ENCODE measurements around the gene QRFP. TPM values are rescaled to one million over a fixed set of nuclear protein-coding genes. Genes with fewer than 3 reads are reported as not detected.

Gene QRFP
- total and polyA plus RNA-seq, 5 donors from 2014 or later = not detected

DNA sequence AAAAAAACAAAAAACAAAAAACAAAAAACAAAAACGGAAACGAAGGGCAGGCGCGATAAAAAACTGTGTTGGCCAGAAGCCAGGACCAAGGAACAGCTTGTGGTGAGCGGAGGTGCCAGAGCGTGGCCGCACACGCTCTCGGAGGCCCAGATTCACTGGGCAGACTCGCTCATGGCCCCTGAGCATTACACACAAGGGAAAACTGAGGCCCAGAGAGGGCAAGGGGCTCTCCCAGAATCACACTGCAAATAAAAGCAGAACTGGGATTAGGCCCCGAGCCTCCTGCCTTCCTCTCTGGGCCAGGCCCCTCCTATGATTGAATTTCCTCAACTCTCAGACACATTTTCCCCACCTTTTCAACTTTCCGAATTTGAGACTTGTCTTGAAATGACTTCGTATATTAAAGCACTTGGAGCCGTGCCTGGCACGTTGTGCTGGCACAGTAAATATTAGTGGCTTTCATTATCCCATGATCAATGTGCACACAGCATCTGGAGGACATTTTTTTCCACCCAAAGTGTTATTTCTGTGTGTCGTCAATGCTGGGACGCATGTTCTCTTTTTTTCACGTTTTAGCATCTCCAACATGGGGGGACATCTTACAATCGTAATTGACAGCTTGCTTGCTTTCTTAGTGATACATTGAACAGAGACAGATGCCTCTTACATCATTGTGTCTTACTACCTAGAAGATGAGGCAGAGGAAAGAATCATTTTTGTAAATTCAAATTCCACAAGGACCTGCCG, 35.1 kb upstream of the QRFP start:
- no peak for DNase-seq
- H3K36me3 ChIP-seq (ENCODE audit: control insufficient read depth, insufficient read depth, low read length) = no peaks in the 10 kb centered on the region
- H3K36me3 Mint-ChIP-seq = no peaks in the 10 kb centered on the region
- H3K4me3 ChIP-seq (ENCODE audit: low read depth, low read length) = no peak overlapping the region
- H3K9me3 ChIP-seq (ENCODE audit: control insufficient read depth in 2 of 2, low read length in 2 of 2) = no peaks in the 10 kb centered on the region
- no peak overlapping the region for H3K4me3 Mint-ChIP-seq
- peaks cover 41% of the 10 kb centered on the region for H3K27me3 Mint-ChIP-seq
- H3K27ac ChIP-seq (ENCODE audit: insufficient read depth, low read length, poor library complexity, severe bottlenecking) = no peak overlapping the region
- H3K27me3 ChIP-seq (ENCODE audit: control insufficient read depth, insufficient read depth, low read length) = no peaks in the 10 kb centered on the region
- no peaks in the 10 kb centered on the region for H3K4me1 ChIP-seq (ENCODE audit: control insufficient read depth, insufficient read depth, low read length, poor library complexity, severe bottlenecking)
- H3K4me1 Mint-ChIP-seq = no peaks in the 10 kb centered on the region
- peaks cover 0 to 3% (median 0%) of the 10 kb centered on the region in 7 donors for H3K9me3 Mint-ChIP-seq
- H3K27ac Mint-ChIP-seq = no peak overlapping the region
- no peak for ATAC-seq (ENCODE audit: low read depth in 2 of 2)

DNA sequence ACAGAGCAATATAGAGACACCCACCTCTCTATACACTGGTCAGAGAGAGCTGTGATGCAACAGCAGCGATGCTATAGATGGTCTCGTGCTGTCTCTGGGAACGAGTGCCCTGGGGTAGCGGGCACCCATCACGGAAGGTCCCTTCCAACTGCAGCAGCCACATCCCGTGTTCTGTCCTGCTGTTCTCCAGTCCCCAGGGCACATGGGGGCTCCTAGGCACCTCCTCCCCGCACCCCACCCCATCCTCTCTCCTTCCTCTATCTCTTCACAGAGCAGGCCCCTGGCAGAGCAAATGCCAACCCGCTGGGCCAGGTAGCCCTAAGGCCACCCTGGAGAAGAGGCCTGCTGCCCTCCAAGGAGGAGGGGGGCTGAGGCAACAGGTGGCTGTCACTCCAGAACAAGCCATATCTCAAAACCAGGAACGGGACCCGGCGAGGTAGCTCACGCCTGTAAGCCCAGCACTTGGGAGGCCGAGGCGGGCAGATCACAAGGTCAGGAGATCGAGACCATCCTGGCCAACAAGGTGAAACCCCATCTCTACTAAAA, 34.3 kb upstream of the QRFP start:
- Mint-ChIP-seq H3K36me3 (no peaks in the 10 kb centered on the region), H3K4me1 (no peaks in the 10 kb centered on the region), H3K4me3 (no peak overlapping the region), H3K9me3 (peaks cover 0 to 1% (median 0%) of the 10 kb centered on the region in 7 donors), H3K27ac (no peak overlapping the region), H3K27me3 (peaks cover 35% of the 10 kb centered on the region)
- Histone ChIP-seq H3K36me3 (ENCODE audit: control insufficient read depth, insufficient read depth, low read length) (no peaks in the 10 kb centered on the region), H3K4me1 (ENCODE audit: control insufficient read depth, insufficient read depth, low read length, poor library complexity, severe bottlenecking) (no peaks in the 10 kb centered on the region), H3K27me3 (ENCODE audit: control insufficient read depth, insufficient read depth, low read length) (no peaks in the 10 kb centered on the region), H3K9me3 (ENCODE audit: control insufficient read depth in 2 of 2, low read length in 2 of 2) (no peaks in the 10 kb centered on the region), H3K4me3 (ENCODE audit: low read depth, low read length) (no peak overlapping the region), H3K27ac (ENCODE audit: insufficient read depth, low read length, poor library complexity, severe bottlenecking) (no peak overlapping the region)
- no peak for DNase-seq
- no peak for ATAC-seq (ENCODE audit: low read depth in 2 of 2)

DNA sequence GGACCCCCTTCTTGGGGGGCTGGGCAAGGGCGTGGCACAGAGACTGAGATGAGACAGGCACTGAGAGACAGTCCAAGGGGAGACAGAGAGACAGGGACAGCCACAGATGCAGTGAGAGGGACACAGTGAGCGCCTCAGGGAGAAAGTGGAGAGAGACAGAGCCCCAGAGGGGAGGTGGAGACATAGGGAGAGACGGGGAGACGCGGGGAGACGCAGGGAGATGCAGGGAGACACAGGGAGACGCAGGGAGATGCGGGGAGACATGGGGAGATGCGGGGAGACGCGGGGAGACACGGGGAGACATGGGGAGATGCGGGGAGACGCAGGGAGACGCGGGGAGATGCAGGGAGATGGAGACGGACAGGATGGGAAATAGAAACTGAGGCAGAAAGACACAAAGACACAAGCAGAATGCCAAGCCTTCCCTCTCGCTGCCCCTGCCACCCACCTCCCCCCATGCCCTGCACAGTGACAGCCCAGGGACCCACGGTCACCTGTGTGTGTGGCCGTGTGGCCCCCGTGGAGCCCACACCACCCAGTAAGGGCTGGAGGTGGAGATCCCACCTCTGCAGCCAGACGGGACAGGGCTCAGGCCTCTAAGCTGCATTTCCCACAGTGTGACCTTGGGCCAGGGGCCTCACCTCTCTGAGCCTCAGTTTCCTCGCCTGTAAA, 33.7 kb upstream of the QRFP start:
- ATAC-seq (ENCODE audit: low read depth in 2 of 2) (no peak), DNase-seq (no peak)
- no peaks in the 10 kb centered on the region for H3K4me1 ChIP-seq (ENCODE audit: control insufficient read depth, insufficient read depth, low read length, poor library complexity, severe bottlenecking)
- H3K36me3 ChIP-seq (ENCODE audit: control insufficient read depth, insufficient read depth, low read length) = no peaks in the 10 kb centered on the region
- Mint-ChIP-seq H3K27ac (no peak overlapping the region), H3K36me3 (no peaks in the 10 kb centered on the region), H3K4me3 (no peak overlapping the region), H3K9me3 (no peaks in the 10 kb centered on the region), H3K27me3 (peaks cover 32% of the 10 kb centered on the region), H3K4me1 (no peaks in the 10 kb centered on the region)
- no peaks in the 10 kb centered on the region for H3K27me3 ChIP-seq (ENCODE audit: control insufficient read depth, insufficient read depth, low read length)
- H3K4me3 ChIP-seq (ENCODE audit: low read depth, low read length) = no peak overlapping the region
- no peaks in the 10 kb centered on the region for H3K9me3 ChIP-seq (ENCODE audit: control insufficient read depth in 2 of 2, low read length in 2 of 2)
- no peak overlapping the region for H3K27ac ChIP-seq (ENCODE audit: insufficient read depth, low read length, poor library complexity, severe bottlenecking)

- Mint-ChIP-seq H3K36me3 (no peaks in the 10 kb centered on the region), H3K27ac (no peak overlapping the region), H3K4me3 (no peak overlapping the region), H3K27me3 (peaks cover 25% of the 10 kb centered on the region), H3K9me3 (no peaks in the 10 kb centered on the region), H3K4me1 (no peaks in the 10 kb centered on the region)
- Histone ChIP-seq H3K4me3 (ENCODE audit: low read depth, low read length) (no peak overlapping the region), H3K4me1 (ENCODE audit: control insufficient read depth, insufficient read depth, low read length, poor library complexity, severe bottlenecking) (no peaks in the 10 kb centered on the region), H3K27ac (ENCODE audit: insufficient read depth, low read length, poor library complexity, severe bottlenecking) (no peak overlapping the region), H3K36me3 (ENCODE audit: control insufficient read depth, insufficient read depth, low read length) (no peaks in the 10 kb centered on the region), H3K9me3 (ENCODE audit: control insufficient read depth in 2 of 2, low read length in 2 of 2) (no peaks in the 10 kb centered on the region), H3K27me3 (ENCODE audit: control insufficient read depth, insufficient read depth, low read length) (no peaks in the 10 kb centered on the region)
- no peak for ATAC-seq (ENCODE audit: low read depth in 2 of 2)
- no peak for DNase-seq
Measured at GRCh38 chr9:130929571-130930038, 33.0 kb upstream of the QRFP start.

DNA sequence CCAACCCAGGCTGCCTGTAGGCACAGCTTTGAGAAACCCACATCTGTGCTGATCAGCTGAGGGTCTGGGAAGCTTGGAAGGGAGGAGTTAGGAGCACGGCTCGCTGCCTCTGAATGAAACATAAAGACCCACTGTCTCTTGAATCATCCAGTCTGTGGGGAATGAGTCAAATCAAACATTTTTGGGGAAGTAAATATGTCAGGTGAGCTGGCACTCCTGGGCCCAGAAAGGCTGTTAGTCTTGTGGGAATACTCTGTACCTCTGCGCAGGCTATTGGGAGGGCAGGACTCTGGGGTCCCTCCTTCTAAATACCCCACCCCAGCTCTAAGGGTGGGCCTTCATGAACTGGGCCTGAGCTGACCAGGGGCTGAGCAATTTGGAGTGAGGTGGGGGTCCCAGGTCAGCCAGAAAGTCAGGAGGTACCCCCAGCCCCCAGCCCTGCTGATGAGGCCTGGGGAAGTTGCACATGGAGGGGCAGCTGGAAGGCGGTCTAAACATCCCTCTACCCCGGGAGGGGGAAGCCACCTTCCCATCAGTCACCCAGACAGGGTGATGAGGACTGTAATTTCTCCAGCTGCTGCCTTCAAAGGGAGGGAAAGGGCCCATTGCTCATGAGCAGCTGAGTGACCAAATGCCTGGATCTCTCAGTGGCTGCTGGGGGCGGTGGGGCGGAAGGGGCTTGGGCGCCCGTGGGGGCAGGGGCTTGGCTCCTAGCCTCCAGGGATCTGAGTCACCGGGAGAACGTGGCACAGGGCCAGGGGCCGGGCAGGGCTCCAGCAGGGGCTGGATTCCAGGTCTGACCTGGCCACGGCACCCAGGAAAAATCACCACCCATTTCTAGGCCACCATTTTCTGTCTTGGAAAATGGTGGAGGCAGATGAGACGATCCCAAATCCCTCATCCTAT, 31.6 kb upstream of the QRFP start:
- Mint-ChIP-seq H3K4me1 (no peaks in the 10 kb centered on the region), H3K9me3 (no peaks in the 10 kb centered on the region), H3K4me3 (no peak overlapping the region), H3K36me3 (no peaks in the 10 kb centered on the region), H3K27ac (no peak overlapping the region), H3K27me3 (peaks cover 19% of the 10 kb centered on the region)
- ATAC-seq (ENCODE audit: low read depth in 2 of 2) = no peak
- Histone ChIP-seq H3K4me3 (ENCODE audit: low read depth, low read length) (no peak overlapping the region), H3K4me1 (ENCODE audit: control insufficient read depth, insufficient read depth, low read length, poor library complexity, severe bottlenecking) (no peaks in the 10 kb centered on the region), H3K27me3 (ENCODE audit: control insufficient read depth, insufficient read depth, low read length) (no peaks in the 10 kb centered on the region), H3K9me3 (ENCODE audit: control insufficient read depth in 2 of 2, low read length in 2 of 2) (no peaks in the 10 kb centered on the region), H3K36me3 (ENCODE audit: control insufficient read depth, insufficient read depth, low read length) (no peaks in the 10 kb centered on the region), H3K27ac (ENCODE audit: insufficient read depth, low read length, poor library complexity, severe bottlenecking) (no peak overlapping the region)
- DNase-seq = no peak

DNA sequence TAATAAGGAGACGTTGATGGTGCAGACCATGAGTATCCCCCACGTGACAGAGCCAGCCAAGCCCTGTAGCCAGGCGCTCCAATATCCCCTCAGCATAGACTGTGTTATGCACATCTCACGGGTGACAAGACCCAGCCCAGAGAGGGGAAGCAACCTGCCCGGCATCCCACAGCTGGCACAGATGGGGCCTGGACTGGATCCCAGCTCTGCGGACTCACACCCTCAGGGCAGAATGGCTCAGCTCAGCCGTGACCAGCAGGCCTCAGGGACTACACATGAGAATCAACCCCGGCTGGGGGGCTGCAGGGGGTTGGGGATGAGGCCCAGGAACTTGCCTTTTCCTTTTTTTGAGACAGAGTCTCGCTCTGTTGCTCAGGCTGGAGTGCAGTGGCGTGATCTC, 30.7 kb upstream of the QRFP start:
- Mint-ChIP-seq H3K9me3 (no peaks in the 10 kb centered on the region), H3K27me3 (peaks cover 10% of the 10 kb centered on the region), H3K36me3 (no peaks in the 10 kb centered on the region), H3K27ac (peak overlapping the region in 1 of 3 donors; percentile 57), H3K4me1 (no peaks in the 10 kb centered on the region), H3K4me3 (no peak overlapping the region)
- Histone ChIP-seq H3K27me3 (ENCODE audit: control insufficient read depth, insufficient read depth, low read length) (no peaks in the 10 kb centered on the region), H3K27ac (ENCODE audit: insufficient read depth, low read length, poor library complexity, severe bottlenecking) (no peak overlapping the region), H3K9me3 (ENCODE audit: control insufficient read depth in 2 of 2, low read length in 2 of 2) (no peaks in the 10 kb centered on the region), H3K36me3 (ENCODE audit: control insufficient read depth, insufficient read depth, low read length) (no peaks in the 10 kb centered on the region), H3K4me1 (ENCODE audit: control insufficient read depth, insufficient read depth, low read length, poor library complexity, severe bottlenecking) (no peaks in the 10 kb centered on the region), H3K4me3 (ENCODE audit: low read depth, low read length) (no peak overlapping the region)
- DNase-seq (no peak), ATAC-seq (ENCODE audit: low read depth in 2 of 2) (no peak)

- Histone ChIP-seq H3K4me3 (ENCODE audit: low read depth, low read length) (no peak overlapping the region), H3K27me3 (ENCODE audit: control insufficient read depth, insufficient read depth, low read length) (no peaks in the 10 kb centered on the region), H3K4me1 (ENCODE audit: control insufficient read depth, insufficient read depth, low read length, poor library complexity, severe bottlenecking) (no peaks in the 10 kb centered on the region), H3K9me3 (ENCODE audit: control insufficient read depth in 2 of 2, low read length in 2 of 2) (no peaks in the 10 kb centered on the region), H3K36me3 (ENCODE audit: control insufficient read depth, insufficient read depth, low read length) (no peaks in the 10 kb centered on the region), H3K27ac (ENCODE audit: insufficient read depth, low read length, poor library complexity, severe bottlenecking) (no peak overlapping the region)
- no peak for DNase-seq
- no peak overlapping the region for H3K4me3 Mint-ChIP-seq
- ATAC-seq (ENCODE audit: low read depth in 2 of 2) = no peak
- no peaks in the 10 kb centered on the region for H3K36me3 Mint-ChIP-seq
- H3K9me3 Mint-ChIP-seq = no peaks in the 10 kb centered on the region
- H3K27ac Mint-ChIP-seq = no peak overlapping the region
- no peaks in the 10 kb centered on the region for H3K27me3 Mint-ChIP-seq
- no peaks in the 10 kb centered on the region for H3K4me1 Mint-ChIP-seq
Measured at GRCh38 chr9:130925050-130925678, 28.6 kb upstream of the QRFP start.
